Fibroblast of lung (primary cell): ENCODE measurements around the gene PTPN21. TPM values are rescaled to one million over a fixed set of nuclear protein-coding genes. Genes with fewer than 3 reads are reported as not detected.

Experiments used
- DNase-seq, 2 donors: peaks; one replicate each; pipeline versions ENCODE4 v3.0.0 to v3.0.0-alpha.2; 2010; ENCODE audit warnings: low read depth in 2 of 2
- H2AFZ ChIP-seq: 2 replicates; pipeline ENCODE4 v1.5.1; 2012; ENCODE audit warnings: low read length, control low read depth, inconsistent platforms
- H3K27ac ChIP-seq: 2 replicates; pipeline ENCODE4 v1.5.1; 2011; ENCODE audit warnings: low read length, control low read depth; ENCODE audit not compliant: insufficient read depth
- H3K27me3 ChIP-seq: 2 replicates; pipeline ENCODE4 v1.5.1; 2011; ENCODE audit warnings: mild to moderate bottlenecking, low read length; ENCODE audit not compliant: control insufficient read depth, insufficient read depth
- H3K36me3 ChIP-seq: 2 replicates; pipeline ENCODE4 v1.5.1; 2011; ENCODE audit warnings: low read length; ENCODE audit not compliant: control insufficient read depth, insufficient read depth
- H3K4me1 ChIP-seq: 2 replicates; pipeline ENCODE4 v1.5.1; 2011; ENCODE audit warnings: low read length; ENCODE audit not compliant: control insufficient read depth, insufficient read depth; ENCODE audit errors: extremely low read depth
- H3K4me2 ChIP-seq: 2 replicates; pipeline ENCODE4 v1.5.1; 2011; ENCODE audit warnings: low read length, control low read depth; ENCODE audit not compliant: insufficient read depth; ENCODE audit errors: extremely low read depth
- H3K4me3 ChIP-seq, 4 experiments: fragments of 200-600 bp in 1 of 4; sonication (generic) in 1 of 4; replicated peaks in 1 of 4; 2 replicates each; pipeline ENCODE4 v1.5.1; 2011 to 2016; ENCODE audit warnings: low read length in 4 of 4, low read depth in 3 of 4, mild to moderate bottlenecking in 3 of 4, control low read depth in 2 of 4, inconsistent platforms in 1 of 4, mixed read lengths in 1 of 4; ENCODE audit not compliant: insufficient read depth in 1 of 4; ENCODE audit errors: control extremely low read depth in 1 of 4
- H3K79me2 ChIP-seq: 2 replicates; pipeline ENCODE4 v1.5.1; 2012; ENCODE audit warnings: mild to moderate bottlenecking, low read length, inconsistent platforms; ENCODE audit not compliant: control insufficient read depth, insufficient read depth
- H3K9ac ChIP-seq: 2 replicates; pipeline ENCODE4 v1.5.1; 2011; ENCODE audit warnings: mild to moderate bottlenecking, low read length, control low read depth; ENCODE audit not compliant: insufficient read depth
- H3K9me3 ChIP-seq: 2 replicates; pipeline ENCODE4 v1.5.1; 2012; ENCODE audit warnings: low read depth, low read length; ENCODE audit not compliant: control insufficient read depth, insufficient read depth
- H4K20me1 ChIP-seq: 2 replicates; pipeline ENCODE4 v1.5.1; 2011; ENCODE audit warnings: low read length; ENCODE audit not compliant: control insufficient read depth, insufficient read depth; ENCODE audit errors: extremely low read depth
- CTCF ChIP-seq, 2 donors: IDR thresholded peaks in 1 of 2; conservative IDR thresholded peaks in 1 of 2; 1 replicate in 1 of 2; 2 replicates in 1 of 2; pipeline ENCODE4 v1.5.1; 2011 to 2012; ENCODE audit warnings: low read length in 2 of 2, control low read depth in 1 of 2, inconsistent platforms in 1 of 2, low read depth in 1 of 2, mild to moderate bottlenecking in 1 of 2
- EZH2 ChIP-seq: IDR thresholded peaks from 2 replicates; pipeline ENCODE4 v1.5.1; 2012; ENCODE audit warnings: low read length, control low read depth, mild to moderate bottlenecking; ENCODE audit errors: missing control alignments
- polyA plus RNA-seq, 2 donors: library from polyadenylated mRNA; depleted of rRNA in 1 of 2; stranded (reverse) in 1 of 2; unstranded in 1 of 2; fragments of >200 nt; gene quantifications; 2 replicates each; pipeline ENCODE4 v1.2.1, GENCODE V29; 2011 to 2012; ENCODE audit warnings: missing spikeins in 1 of 2
- total RNA-seq: library from RNA; depleted of rRNA; stranded (reverse); fragments of >200 nt; gene quantifications from 2 replicates; pipeline ENCODE4 v1.2.1, GENCODE V29; 2014

The PTPN21 gene
- total and polyA plus RNA-seq, 2 donors (not counting 1 experiment from before 2014, with no cell fraction given) = 13.2 to 13.7 TPM

DNA sequence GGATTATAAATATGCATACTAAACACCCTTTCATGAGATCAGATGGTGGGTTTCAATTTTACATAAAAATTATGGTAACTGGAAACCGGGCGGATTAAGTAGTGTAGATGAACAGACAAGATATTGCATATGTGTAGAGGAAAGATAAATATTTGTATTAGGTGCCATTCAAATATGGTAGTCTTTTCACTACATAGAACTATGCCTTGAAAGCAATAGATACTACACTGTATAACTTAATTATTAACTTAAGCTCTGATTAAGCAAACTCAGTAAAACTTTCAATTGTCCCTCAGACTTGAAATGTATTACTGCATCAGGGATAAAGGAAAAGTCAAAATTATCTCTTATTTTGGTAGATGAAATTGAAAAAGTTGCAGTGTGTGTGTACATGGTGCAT lies 1.9 kb downstream of the PTPN21 start:
- Histone ChIP-seq H3K27ac (no peak overlapping the region), H4K20me1 (no peaks in the 10 kb centered on the region), H3K9ac (no peak overlapping the region), H3K27me3 (no peaks in the 10 kb centered on the region), H3K4me3 (peak overlapping the region; percentile 25 to 73 (median 58)), H3K79me2 (peaks cover 39% of the 10 kb centered on the region), H3K36me3 (peaks cover 7% of the 10 kb centered on the region), H3K4me2 (peak overlapping the region; percentile 26), H2AFZ (no peak overlapping the region), H3K4me1 (peaks cover 2% of the 10 kb centered on the region), H3K9me3 (no peaks in the 10 kb centered on the region)
- DNase-seq = no peak
- TF ChIP-seq EZH2 = no peak
- no peak for TF ChIP-seq CTCF (conservative IDR thresholded peaks at IDR 0.05 in 1 of 2, IDR thresholded peaks at IDR 0.05 in 1 of 2; ENCODE audit: low read depth in 1 of 2, low read length in 2 of 2)

- H3K4me3 ChIP-seq = peak overlapping the region; percentile 72 to 88 (median 76)
- peak; percentile 20 to 34 for DNase-seq
- no peaks in the 10 kb centered on the region for H3K27me3 ChIP-seq
- H3K27ac ChIP-seq = peak overlapping the region; percentile 50
- H3K9ac ChIP-seq = peak overlapping the region; percentile 63
- TF ChIP-seq EZH2 (no peak), CTCF (conservative IDR thresholded peaks at IDR 0.05 in 1 of 2, IDR thresholded peaks at IDR 0.05 in 1 of 2; ENCODE audit: low read depth in 1 of 2, low read length in 2 of 2) (no peak)
- H3K4me2 ChIP-seq = peak overlapping the region; percentile 68
- H4K20me1 ChIP-seq = no peaks in the 10 kb centered on the region
- H3K79me2 ChIP-seq = peaks cover 42% of the 10 kb centered on the region
- H3K4me1 ChIP-seq = peaks cover 2% of the 10 kb centered on the region
- peaks cover 8% of the 10 kb centered on the region for H3K36me3 ChIP-seq
- no peaks in the 10 kb centered on the region for H3K9me3 ChIP-seq
- H2AFZ ChIP-seq = peak overlapping the region; percentile 92
These were observed 2.8 kb downstream of the PTPN21 start for GRCh38 chr14:88551980-88552431.

DNA sequence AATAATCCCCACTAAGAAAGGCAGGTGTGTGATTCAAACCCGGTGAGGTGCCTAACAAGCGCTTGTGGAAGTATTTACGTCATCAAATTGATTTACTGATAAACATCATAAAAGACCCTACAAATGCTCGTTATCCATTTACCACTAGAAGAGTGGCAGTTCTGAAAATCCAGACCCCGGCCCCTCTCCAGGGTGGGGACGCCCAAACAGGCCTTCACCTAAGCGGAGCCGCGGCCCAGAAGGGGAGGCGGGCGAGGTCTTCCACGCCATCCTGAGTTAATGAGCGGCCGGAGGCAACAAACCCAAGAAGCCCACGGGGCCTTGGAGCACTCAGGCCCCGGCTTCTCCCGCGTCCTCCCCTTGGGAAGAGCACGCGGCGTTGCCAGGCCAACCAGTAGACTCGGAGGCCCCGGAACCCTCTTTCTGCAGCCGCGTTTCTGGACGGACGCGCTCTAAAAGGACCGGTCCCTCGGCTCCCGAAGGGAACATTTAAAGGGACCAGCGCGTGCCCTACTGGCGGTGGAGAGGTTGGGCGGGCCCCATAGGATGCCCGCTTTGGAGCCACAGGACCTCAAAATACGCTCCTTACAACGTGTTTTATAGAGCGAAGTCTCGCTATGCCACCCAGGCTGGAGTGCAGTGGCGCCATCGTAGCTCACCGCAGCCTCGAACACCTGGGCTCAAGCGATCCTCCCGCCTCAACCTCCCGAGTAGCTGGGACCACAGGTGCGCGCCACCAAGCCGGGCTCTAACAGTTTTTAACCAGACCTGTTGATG lies 3.5 kb downstream of the PTPN21 start:
- TF ChIP-seq EZH2 = no peak
- TF ChIP-seq CTCF (conservative IDR thresholded peaks at IDR 0.05 in 1 of 2, IDR thresholded peaks at IDR 0.05 in 1 of 2; ENCODE audit: low read depth in 1 of 2, low read length in 2 of 2) = peak in 1 of 2 donors; percentile 36
- peak overlapping the region; percentile 68 for H3K4me2 ChIP-seq
- peak overlapping the region; percentile 92 for H2AFZ ChIP-seq
- H3K27ac ChIP-seq = peak overlapping the region; percentile 50
- DNase-seq = peak; percentile 82 to 90
- H3K36me3 ChIP-seq = peaks cover 8% of the 10 kb centered on the region
- no peaks in the 10 kb centered on the region for H3K27me3 ChIP-seq
- H3K4me1 ChIP-seq = peaks cover 2% of the 10 kb centered on the region
- no peaks in the 10 kb centered on the region for H4K20me1 ChIP-seq
- H3K79me2 ChIP-seq = peaks cover 42% of the 10 kb centered on the region
- no peaks in the 10 kb centered on the region for H3K9me3 ChIP-seq
- peak overlapping the region; percentile 72 to 88 (median 76) for H3K4me3 ChIP-seq
- H3K9ac ChIP-seq = peak overlapping the region; percentile 63
